Neural progenitor cell (in vitro differentiated cells): ENCODE results near the gene ALAD. TPM values are rescaled to one million over a fixed set of nuclear protein-coding genes. Genes with fewer than 3 reads are reported as not detected.

ENCODE experiments used
- DNase-seq: peaks from one replicate; pipeline ENCODE4 v3.0.0-alpha.2; 2016; ENCODE audit warnings: low spot score
- H2AFZ ChIP-seq: fragments of 200-600 bp; sonication (generic); replicated peaks from 2 replicates; pipeline ENCODE4 v1.6.1; 2016; ENCODE audit warnings: antibody characterized with exemption
- H3F3A ChIP-seq: fragments of 200-600 bp; sonication (generic); 2 replicates; pipeline ENCODE4 v1.6.1; 2016; ENCODE audit warnings: antibody characterized with exemption, low read depth
- H3K27ac ChIP-seq: fragments of 200-600 bp; sonication (generic); 2 replicates; pipeline ENCODE4 v1.5.1; 2016; ENCODE audit warnings: mild to moderate bottlenecking
- H3K27me3 ChIP-seq: fragments of 200-600 bp; sonication (generic); 2 replicates; pipeline ENCODE4 v1.6.1; 2016; ENCODE audit warnings: mild to moderate bottlenecking, moderate library complexity
- H3K36me3 ChIP-seq: fragments of 200-600 bp; sonication (generic); 2 replicates; pipeline ENCODE4 v1.5.1; 2016
- H3K4me1 ChIP-seq: fragments of 200-600 bp; sonication (generic); 2 replicates; pipeline ENCODE4 v1.6.1; 2016; ENCODE audit warnings: mixed run types
- H3K4me2 ChIP-seq: fragments of 200-600 bp; sonication (generic); 2 replicates; pipeline ENCODE4 v1.6.1; 2016
- H3K4me3 ChIP-seq: fragments of 200-600 bp; sonication (generic); 2 replicates; pipeline ENCODE4 v1.5.1; 2016
- H3K79me2 ChIP-seq: fragments of 200-600 bp; sonication (generic); 2 replicates; pipeline ENCODE4 v1.6.1; 2016; ENCODE audit warnings: low read depth
- H3K9ac ChIP-seq: fragments of 200-600 bp; sonication (generic); 2 replicates; pipeline ENCODE4 v1.6.1; 2016
- H3K9me3 ChIP-seq: fragments of 200-600 bp; sonication (generic); 2 replicates; pipeline ENCODE4 v1.5.1; 2016; ENCODE audit warnings: low read depth
- H4K20me1 ChIP-seq: fragments of 200-600 bp; sonication (generic); 2 replicates; pipeline ENCODE4 v1.6.1; 2016; ENCODE audit warnings: low read depth
- H3K27ac Mint-ChIP-seq: 3 replicates; pipeline ENCODE4 v1.8.0; 2021; ENCODE audit warnings: mixed read lengths
- H3K27me3 Mint-ChIP-seq: 2 replicates; pipeline ENCODE4 v1.8.0; 2022; ENCODE audit warnings: low read depth, mild to moderate bottlenecking, inconsistent platforms, moderate library complexity, mixed read lengths; ENCODE audit not compliant: insufficient read depth
- H3K36me3 Mint-ChIP-seq: 3 replicates; pipeline ENCODE4 v1.8.0; 2021; ENCODE audit warnings: mixed read lengths
- H3K4me1 Mint-ChIP-seq: 3 replicates; pipeline ENCODE4 v1.8.0; 2021; ENCODE audit warnings: mixed read lengths
- H3K4me3 Mint-ChIP-seq: 3 replicates; pipeline ENCODE4 v1.8.0; 2021; ENCODE audit warnings: mild to moderate bottlenecking, moderate library complexity, mixed read lengths
- H3K9me3 Mint-ChIP-seq: 3 replicates; pipeline ENCODE4 v1.8.0; 2020; ENCODE audit warnings: mixed read lengths
- EZH2 ChIP-seq: fragments of 200-600 bp; sonication (generic); IDR thresholded peaks from 2 replicates; pipeline ENCODE4 v1.6.1; 2017; ENCODE audit warnings: antibody characterized with exemption, mild to moderate bottlenecking, moderate library complexity
- EZH2phosphoT487 ChIP-seq: fragments of 200-600 bp; sonication (generic); IDR thresholded peaks from 2 replicates; pipeline ENCODE4 v1.6.1; 2017; ENCODE audit warnings: antibody characterized with exemption
- total RNA-seq: library from RNA; depleted of rRNA; stranded (reverse); fragments of >200 nt; gene quantifications from 2 replicates; pipeline ENCODE4 v1.2.3, GENCODE V29; 2015; ENCODE audit warnings: low replicate concordance
- TF ChIP-seq, protein P1 (sequence below): fragments of 200-600 bp; sonication (generic); IDR thresholded peaks from 2 replicates; pipeline ENCODE4 v1.5.1; 2017; ENCODE audit warnings: antibody characterized with exemption, mild to moderate bottlenecking

The ALAD gene
- total RNA-seq, 1 donor from 2014 or later, result 17.4 TPM

DNA sequence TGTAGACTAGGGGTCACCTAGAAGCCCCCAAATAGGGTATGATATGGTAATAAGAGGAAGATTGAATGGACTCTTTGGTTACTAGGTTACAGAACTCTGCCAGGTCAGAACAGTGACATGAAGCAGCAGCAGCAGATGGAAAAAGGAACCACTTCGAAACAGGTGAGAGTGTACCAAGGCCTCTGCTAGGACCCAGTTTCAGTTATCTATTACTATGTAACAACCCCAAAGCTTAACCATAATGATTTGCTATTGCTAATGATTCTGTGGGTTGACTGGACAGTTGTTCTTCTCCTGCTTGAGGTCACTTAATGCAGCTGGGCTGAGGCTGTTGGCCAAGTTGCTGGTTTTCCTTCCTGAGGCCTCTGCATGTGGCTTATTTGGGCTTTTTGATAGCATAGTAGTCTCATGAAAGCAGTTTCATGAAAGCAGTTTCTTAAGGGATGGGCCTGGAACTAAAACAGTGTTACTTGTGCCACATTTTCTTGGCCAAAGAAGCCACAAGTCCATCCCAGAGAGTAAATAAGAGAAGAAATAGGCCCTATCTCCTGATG lies 27.1 kb upstream of the ALAD start:
- Histone ChIP-seq H3K9ac (no peak overlapping the region), H4K20me1 (no peaks in the 10 kb centered on the region), H3K36me3 (no peaks in the 10 kb centered on the region), H3K27me3 (no peaks in the 10 kb centered on the region), H3F3A (no peaks in the 10 kb centered on the region), H2AFZ (no peak overlapping the region), H3K4me1 (peaks cover 8% of the 10 kb centered on the region), H3K9me3 (no peaks in the 10 kb centered on the region), H3K79me2 (no peaks in the 10 kb centered on the region), H3K27ac (no peak overlapping the region), H3K4me2 (no peak overlapping the region), H3K4me3 (no peak overlapping the region)
- H3K27ac Mint-ChIP-seq, result no peak overlapping the region
- no peak for TF ChIP-seq EZH2phosphoT487
- no peak for TF ChIP-seq EZH2
- TF ChIP-seq, protein P1, sequence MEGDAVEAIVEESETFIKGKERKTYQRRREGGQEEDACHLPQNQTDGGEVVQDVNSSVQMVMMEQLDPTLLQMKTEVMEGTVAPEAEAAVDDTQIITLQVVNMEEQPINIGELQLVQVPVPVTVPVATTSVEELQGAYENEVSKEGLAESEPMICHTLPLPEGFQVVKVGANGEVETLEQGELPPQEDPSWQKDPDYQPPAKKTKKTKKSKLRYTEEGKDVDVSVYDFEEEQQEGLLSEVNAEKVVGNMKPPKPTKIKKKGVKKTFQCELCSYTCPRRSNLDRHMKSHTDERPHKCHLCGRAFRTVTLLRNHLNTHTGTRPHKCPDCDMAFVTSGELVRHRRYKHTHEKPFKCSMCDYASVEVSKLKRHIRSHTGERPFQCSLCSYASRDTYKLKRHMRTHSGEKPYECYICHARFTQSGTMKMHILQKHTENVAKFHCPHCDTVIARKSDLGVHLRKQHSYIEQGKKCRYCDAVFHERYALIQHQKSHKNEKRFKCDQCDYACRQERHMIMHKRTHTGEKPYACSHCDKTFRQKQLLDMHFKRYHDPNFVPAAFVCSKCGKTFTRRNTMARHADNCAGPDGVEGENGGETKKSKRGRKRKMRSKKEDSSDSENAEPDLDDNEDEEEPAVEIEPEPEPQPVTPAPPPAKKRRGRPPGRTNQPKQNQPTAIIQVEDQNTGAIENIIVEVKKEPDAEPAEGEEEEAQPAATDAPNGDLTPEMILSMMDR, result no peak
- H3K4me1 Mint-ChIP-seq, result peaks cover 11% of the 10 kb centered on the region
- no peaks in the 10 kb centered on the region for H3K27me3 Mint-ChIP-seq
- no peaks in the 10 kb centered on the region for H3K9me3 Mint-ChIP-seq
- no peak for DNase-seq
- H3K36me3 Mint-ChIP-seq, result no peaks in the 10 kb centered on the region
- no peak overlapping the region for H3K4me3 Mint-ChIP-seq

DNA sequence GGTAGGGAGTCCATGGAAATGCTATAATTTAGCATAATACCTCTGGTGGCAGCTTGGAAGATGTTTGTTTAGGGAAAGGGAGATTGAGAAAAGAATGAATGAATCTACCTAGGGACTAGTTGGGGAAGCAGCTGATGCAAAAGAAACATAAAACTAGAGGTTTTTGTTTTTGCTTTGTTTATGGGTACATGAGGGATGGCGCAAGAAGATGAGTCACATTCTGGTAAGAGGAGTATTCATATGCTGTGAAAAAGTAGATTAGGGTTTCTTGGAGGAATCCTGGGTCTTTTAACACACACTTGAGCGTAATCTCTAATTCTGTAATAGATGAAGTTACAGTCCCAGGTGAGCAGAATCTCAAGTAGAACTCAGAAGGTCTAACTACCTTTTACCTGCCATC lies 26.5 kb upstream of the ALAD start:
- no peaks in the 10 kb centered on the region for H3K36me3 Mint-ChIP-seq
- no peaks in the 10 kb centered on the region for H3K79me2 ChIP-seq
- no peak overlapping the region for H2AFZ ChIP-seq
- H3K27ac Mint-ChIP-seq, result no peak overlapping the region
- no peak for DNase-seq
- H3K27ac ChIP-seq, result no peak overlapping the region
- H3K9me3 ChIP-seq, result no peaks in the 10 kb centered on the region
- no peaks in the 10 kb centered on the region for H3F3A ChIP-seq
- no peak overlapping the region for H3K9ac ChIP-seq
- no peak overlapping the region for H3K4me3 Mint-ChIP-seq
- H4K20me1 ChIP-seq, result no peaks in the 10 kb centered on the region
- H3K27me3 ChIP-seq, result no peaks in the 10 kb centered on the region
- peaks cover 8% of the 10 kb centered on the region for H3K4me1 ChIP-seq
- no peak for TF ChIP-seq EZH2
- TF ChIP-seq, protein P1, result no peak
- no peak for TF ChIP-seq EZH2phosphoT487
- no peaks in the 10 kb centered on the region for H3K27me3 Mint-ChIP-seq
- no peaks in the 10 kb centered on the region for H3K9me3 Mint-ChIP-seq
- no peak overlapping the region for H3K4me2 ChIP-seq
- H3K4me1 Mint-ChIP-seq, result peaks cover 11% of the 10 kb centered on the region
- no peak overlapping the region for H3K4me3 ChIP-seq
- H3K36me3 ChIP-seq, result no peaks in the 10 kb centered on the region

DNA sequence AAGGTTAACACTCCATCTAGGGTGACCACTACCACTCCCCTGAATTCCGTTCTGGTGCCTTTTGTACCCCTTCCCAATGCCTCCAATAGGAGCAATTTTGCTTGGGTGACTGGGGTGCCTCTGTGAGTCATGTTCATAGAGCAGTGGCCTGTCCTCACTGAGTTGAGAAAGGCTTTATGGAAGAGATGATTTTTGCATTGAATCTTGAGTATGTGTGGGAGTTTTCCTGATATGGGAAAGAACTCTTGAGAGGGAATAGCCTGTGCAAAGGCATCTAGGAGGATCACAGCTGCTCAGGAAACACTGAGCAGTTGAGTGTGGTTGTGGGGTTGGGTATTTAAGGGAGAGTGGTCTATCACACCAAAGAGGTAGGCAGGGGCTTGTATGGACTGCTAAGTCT lies 25.6 kb upstream of the ALAD start:
- H4K20me1 ChIP-seq, result no peaks in the 10 kb centered on the region
- Mint-ChIP-seq H3K4me1 (peaks cover 11% of the 10 kb centered on the region), H3K27ac (no peak overlapping the region), H3K9me3 (no peaks in the 10 kb centered on the region), H3K4me3 (no peak overlapping the region), H3K36me3 (no peaks in the 10 kb centered on the region), H3K27me3 (no peaks in the 10 kb centered on the region)
- H3K27me3 ChIP-seq, result no peaks in the 10 kb centered on the region
- no peak overlapping the region for H3K27ac ChIP-seq
- H3F3A ChIP-seq, result no peaks in the 10 kb centered on the region
- no peaks in the 10 kb centered on the region for H3K9me3 ChIP-seq
- H3K4me1 ChIP-seq, result peaks cover 8% of the 10 kb centered on the region
- H3K79me2 ChIP-seq, result no peaks in the 10 kb centered on the region
- no peak overlapping the region for H3K4me3 ChIP-seq
- no peak overlapping the region for H3K4me2 ChIP-seq
- no peak overlapping the region for H3K9ac ChIP-seq
- TF ChIP-seq EZH2phosphoT487 (no peak), EZH2 (no peak)
- TF ChIP-seq, protein P1, result no peak
- DNase-seq, result no peak
- H3K36me3 ChIP-seq, result no peaks in the 10 kb centered on the region
- H2AFZ ChIP-seq, result no peak overlapping the region
